NCI-H1694 (cell line): Measurements from ENCODE around the gene DPY19L1.
"Not testable (repeated sequence)": the region's sequence is repeated elsewhere in the genome, so short reads cannot be mapped to it uniquely, and the experiment has no call there.

ENCODE experiments used
- DNase-seq: peaks from one replicate; lab custom pipeline; 2025; lab: John Stamatoyannopoulos, UW

The DPY19L1 gene

DNA sequence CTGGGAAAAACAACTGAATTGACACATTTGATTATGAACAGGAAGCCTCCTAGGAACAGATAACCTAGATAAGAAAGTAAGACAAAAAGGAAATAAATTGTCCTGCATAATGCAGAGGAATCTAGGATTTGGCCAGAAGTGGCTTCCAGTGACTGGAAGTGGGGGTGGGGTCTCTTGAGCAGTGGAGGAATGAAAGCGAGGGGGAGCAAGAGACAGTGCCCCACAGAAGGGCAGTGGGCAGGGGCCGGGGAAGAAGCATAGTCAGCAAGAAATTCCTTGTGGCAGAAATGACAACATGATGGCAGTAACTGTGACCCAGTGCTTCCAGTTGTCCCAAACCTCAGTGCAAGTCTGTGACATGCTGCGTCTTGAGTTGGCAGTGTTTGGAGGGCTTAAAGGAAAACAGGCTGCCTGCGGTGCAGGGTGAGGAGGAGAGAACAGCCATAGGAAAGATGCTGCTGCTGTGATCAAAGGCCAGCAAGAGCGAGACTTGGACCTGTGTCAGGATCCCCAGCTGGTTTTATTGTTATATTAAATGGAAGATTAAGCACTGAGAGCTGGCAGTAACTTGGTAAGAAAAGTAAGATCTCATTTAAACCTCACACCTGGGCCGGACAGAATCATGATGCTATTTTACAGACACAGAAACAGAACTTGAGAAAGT lies 119.0 kb downstream of the DPY19L1 start:
- not testable (repeated sequence) for DNase-seq

DNA sequence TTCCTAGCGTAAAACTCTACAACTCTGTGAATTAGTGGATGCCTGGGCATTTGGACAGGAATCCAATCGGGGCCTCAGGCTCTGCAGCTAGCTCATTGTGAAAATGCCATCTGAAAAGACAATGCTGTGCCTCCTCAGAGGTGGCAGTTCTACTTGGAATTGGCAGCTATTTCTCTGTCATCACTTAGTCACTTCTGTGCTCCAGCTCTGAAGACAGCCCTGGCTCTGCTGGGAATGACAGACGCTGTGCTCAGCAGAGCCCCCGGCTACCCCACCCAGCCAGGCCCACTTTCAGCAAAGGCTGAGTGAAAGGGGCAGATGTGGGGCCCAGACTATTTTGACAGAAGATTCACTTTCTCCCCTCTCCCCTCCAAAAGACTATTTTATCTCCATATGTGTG lies 119.8 kb downstream of the DPY19L1 start:
- not testable (repeated sequence) for DNase-seq

- no peak for DNase-seq
Measured at GRCh38 chr7:34916267-34916666, 121.0 kb downstream of the DPY19L1 start.

- no peak for DNase-seq
Measured at GRCh38 chr7:34912236-34912635, 125.0 kb downstream of the DPY19L1 start.

DNA sequence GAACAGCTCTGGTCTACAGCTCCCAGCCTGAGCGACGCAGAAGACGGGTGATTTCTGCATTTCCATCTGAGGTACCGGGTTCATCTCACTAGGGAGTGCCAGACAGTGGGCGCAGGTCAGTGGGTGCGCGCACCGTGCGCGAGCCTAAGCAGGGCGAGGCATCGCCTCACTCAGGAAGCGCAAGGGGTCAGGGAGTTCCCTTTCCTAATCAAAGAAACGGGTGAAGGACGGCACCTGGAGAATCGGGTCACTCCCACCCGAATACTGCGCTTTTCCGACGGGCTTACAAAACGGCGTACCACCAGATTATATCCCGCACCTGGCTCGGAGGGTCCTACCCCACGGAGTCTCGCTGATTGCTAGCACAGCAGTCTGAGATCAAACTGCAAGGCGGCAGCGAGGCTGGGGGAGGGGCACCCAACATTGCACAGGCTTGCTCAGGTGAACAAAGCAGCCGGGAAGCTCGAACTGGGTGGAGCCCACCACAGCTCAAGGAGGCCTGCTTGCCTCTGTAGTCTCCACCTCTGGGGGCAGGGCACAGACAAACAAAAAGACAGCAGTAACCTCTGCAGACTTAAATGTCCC lies 130.9 kb downstream of the DPY19L1 start:
- not testable (repeated sequence) for DNase-seq

DNA sequence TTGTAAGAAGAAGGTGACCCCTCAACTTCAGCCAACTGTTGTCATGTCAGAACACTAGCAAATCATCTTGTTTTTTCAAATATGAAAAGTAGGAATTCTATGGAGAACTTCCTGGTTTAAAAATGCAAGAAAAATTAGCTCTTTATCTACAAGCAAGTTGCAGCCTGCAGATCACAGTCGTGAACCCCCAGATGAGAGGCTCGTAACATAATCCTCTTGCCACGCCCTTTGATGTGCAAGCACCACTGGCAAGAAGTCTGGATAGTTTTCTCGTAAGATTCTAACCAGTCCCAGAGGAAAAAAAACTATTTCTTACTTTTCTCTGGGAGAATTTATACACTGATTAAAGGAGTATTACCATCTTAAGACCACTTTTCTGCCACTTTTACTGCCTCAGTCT lies 132.3 kb downstream of the DPY19L1 start:
- no peak for DNase-seq

DNA sequence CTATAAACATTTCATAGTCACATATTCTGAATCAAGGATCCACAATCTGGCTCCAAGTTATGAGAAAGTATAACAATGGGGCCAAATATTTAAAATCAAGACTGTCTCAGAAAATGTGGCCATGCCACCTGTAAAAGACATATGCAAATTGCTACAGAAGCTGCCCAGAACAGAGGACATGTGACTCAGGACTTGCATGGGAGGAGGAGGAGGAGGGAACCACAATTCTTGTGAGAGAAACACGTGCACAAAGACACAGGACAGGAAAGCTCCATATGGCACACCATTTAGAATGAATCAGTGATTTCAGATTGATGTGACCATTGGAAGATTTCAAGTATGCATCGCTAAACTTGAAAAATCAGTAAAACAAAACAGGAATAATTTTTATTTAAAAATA lies 133.4 kb downstream of the DPY19L1 start:
- DNase-seq: not testable (repeated sequence)

DNA sequence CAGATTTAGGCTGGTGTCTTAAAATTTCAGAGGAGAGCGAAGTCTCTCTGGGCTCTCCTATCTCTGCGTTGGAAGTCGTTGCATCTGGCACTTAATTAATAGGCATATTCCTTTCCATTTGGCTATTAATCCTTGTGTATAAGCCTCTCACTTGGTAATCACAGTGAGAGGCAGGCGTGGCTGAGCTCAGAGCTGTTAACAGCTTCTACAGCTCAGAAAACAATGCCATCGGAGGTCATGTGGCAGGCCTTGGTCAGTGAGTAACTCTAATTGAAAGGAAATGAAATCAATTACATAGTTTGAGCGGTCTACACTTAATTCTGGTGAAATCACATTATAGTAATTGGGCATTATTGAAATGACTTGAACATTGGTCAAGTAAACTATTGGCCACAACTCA lies 135.1 kb downstream of the DPY19L1 start:
- DNase-seq: no peak

GRCh38 chr7:34900891-34901513 lies 136.3 kb downstream of the DPY19L1 start:
- no peak for DNase-seq

- no peak for DNase-seq
Measured at GRCh38 chr7:34895202-34895601, 142.1 kb downstream of the DPY19L1 start.

DNA sequence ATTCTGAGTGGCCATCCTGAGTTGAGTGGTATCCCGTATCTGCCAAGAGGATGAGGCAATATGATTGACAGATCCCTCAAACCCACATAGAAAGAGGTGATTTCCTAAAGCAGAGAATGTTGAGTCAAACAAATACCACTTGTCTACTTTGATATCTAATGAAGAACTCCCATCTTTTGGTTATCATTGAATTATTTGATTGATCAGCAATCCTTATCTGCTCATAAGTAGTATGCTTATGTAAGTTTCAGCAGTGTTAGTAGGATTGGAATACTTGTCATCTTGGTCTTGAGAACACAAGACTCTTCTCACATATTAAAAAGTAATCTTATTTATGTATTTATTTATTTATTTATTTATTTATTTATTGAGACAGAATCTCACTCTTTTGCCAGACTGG lies 147.3 kb downstream of the DPY19L1 start:
- DNase-seq: no peak

GRCh38 chr7:34886856-34887255 lies 150.4 kb downstream of the DPY19L1 start:
- DNase-seq: no peak

GRCh38 chr7:34883855-34884254 lies 153.4 kb downstream of the DPY19L1 start:
- DNase-seq: not testable (repeated sequence)

DNA sequence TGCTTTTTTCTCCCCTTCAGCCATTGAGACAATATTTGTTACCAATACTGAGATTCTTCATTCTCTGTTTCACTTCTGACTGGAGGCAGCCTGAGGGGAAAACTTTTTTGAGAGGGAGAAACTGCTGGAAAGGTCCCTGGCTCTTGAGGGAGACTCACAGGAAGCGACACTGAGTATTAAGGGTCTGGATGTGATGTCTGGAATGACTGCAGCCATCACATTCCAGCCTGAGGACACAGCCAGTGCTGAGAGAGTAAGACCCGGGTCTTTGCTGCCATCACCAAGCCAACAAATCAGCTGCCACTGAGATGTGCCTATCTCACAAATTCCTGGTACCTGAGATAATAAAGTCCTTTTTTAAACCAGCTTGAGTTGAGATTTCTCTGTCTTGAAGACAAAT lies 157.4 kb downstream of the DPY19L1 start:
- DNase-seq: no peak

DNA sequence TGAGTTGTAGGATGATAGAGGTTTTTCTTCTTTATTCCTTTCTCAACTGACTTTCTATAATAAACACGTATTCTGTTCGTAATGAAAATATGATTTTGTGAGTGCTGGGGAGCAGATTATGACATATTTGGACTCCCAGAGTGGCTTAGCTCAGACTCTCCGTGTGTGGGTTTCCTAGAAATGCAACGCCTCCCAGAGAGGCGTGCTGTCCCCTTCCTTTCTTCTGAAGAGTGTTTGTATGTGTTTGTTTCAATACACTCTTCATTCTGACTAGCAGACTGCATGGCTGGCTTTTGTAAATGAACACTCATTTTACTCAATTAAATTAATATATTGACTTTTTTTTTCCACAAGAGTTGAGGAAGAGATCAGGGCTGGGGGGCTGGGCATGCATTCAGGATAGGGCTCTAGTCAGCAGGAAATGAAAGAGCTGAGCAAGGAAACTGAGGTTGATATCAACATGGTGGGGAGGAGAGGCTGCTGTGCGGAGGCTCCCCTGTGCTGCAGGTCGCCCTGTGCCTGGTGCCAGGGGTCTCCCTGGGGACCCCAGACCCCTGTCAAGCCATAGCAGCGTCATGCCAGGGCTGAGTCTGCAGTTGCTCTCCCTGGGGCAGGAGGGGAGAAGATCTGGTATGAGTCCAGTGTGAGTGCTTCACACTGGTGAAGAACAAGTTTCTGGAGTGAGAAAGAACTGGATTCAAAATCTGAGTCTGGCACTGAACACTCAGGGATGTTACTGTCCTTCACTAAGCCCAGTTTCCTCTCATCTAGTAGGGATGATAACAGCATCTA lies 158.1 kb downstream of the DPY19L1 start:
- not testable (repeated sequence) for DNase-seq
